HUES64 (cell line): ENCODE results near the gene MUC2.

Source experiments
- H3K27ac ChIP-seq: 2 replicates; pipeline ENCODE4 v1.7.0; 2013; ENCODE audit warnings: low read depth, low read length, inconsistent platforms
- H3K27me3 ChIP-seq: 2 replicates; pipeline ENCODE4 v1.6.1; 2013; ENCODE audit warnings: mild to moderate bottlenecking, low read length; ENCODE audit not compliant: insufficient read depth
- H3K36me3 ChIP-seq: 2 replicates; pipeline ENCODE4 v1.6.1; 2013; ENCODE audit warnings: mild to moderate bottlenecking, low read length; ENCODE audit not compliant: insufficient read depth
- H3K4me1 ChIP-seq: 2 replicates; pipeline ENCODE4 v1.6.1; 2013; ENCODE audit warnings: mild to moderate bottlenecking, low read length, moderate library complexity; ENCODE audit not compliant: insufficient read depth
- H3K4me3 ChIP-seq: 2 replicates; pipeline ENCODE4 v1.5.1; 2013; ENCODE audit warnings: mild to moderate bottlenecking, low read length, moderate library complexity
- H3K9ac ChIP-seq: 2 replicates; pipeline ENCODE4 v1.6.1; 2013; ENCODE audit warnings: mild to moderate bottlenecking, low read depth, low read length
- H3K9me3 ChIP-seq: 2 replicates; pipeline ENCODE4 v1.6.1; 2013; ENCODE audit warnings: low read depth, low read length; ENCODE audit not compliant: insufficient read depth
- WGBS: fragments of 150-250, 120-280 bp; methylation state at CpG from one replicate; pipeline ENCODE4 v1.1.7; 2013; ENCODE audit warnings: missing lambda C conversion rate; 5-methylcytosine and 5-hydroxymethylcytosine counted together

MUC2 gene

DNA sequence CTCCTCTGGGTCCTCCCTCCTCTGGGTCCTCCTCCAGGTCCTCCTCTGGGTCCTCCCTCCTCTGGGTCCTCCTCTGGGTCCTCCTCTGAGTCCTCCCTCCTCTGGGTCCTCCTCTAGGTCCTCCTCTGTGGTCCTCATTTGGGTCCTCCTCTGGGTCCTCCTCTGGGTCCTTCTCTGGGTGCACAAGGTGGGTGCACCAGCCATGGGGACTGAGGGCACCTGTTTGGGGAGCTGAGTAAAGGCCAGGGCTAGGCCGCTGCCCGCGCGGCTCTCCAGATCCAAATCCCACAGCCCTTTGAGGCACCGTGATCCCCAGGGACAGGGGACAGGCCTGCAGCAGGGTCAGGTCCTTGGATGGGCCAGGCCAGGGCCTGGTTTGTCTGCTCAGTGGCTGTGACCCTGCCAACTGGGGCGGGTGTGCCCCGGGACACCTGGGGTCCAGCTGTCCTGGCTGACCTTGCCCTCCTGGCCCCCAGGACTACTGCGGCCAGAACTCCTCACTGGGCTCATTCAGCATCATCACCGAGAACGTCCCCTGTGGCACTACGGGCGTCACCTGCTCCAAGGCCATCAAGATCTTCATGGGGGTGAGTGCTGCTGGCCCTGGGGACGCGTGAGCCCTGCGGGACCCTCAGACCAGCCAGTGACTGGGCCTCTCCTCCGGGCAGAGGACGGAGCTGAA lies 12.7 kb downstream of the MUC2 start:
- Histone ChIP-seq H3K4me3 (no peak overlapping the region), H3K27ac (no peak overlapping the region), H3K4me1 (no peaks in the 10 kb centered on the region), H3K9me3 (peaks cover 4% of the 10 kb centered on the region; the same call in 1 of the 2 replicates), H3K36me3 (no peaks in the 10 kb centered on the region), H3K9ac (no peak overlapping the region), H3K27me3 (no peaks in the 10 kb centered on the region)
- 96% methylated on average over 17 of the region's 17 CpGs for WGBS

DNA sequence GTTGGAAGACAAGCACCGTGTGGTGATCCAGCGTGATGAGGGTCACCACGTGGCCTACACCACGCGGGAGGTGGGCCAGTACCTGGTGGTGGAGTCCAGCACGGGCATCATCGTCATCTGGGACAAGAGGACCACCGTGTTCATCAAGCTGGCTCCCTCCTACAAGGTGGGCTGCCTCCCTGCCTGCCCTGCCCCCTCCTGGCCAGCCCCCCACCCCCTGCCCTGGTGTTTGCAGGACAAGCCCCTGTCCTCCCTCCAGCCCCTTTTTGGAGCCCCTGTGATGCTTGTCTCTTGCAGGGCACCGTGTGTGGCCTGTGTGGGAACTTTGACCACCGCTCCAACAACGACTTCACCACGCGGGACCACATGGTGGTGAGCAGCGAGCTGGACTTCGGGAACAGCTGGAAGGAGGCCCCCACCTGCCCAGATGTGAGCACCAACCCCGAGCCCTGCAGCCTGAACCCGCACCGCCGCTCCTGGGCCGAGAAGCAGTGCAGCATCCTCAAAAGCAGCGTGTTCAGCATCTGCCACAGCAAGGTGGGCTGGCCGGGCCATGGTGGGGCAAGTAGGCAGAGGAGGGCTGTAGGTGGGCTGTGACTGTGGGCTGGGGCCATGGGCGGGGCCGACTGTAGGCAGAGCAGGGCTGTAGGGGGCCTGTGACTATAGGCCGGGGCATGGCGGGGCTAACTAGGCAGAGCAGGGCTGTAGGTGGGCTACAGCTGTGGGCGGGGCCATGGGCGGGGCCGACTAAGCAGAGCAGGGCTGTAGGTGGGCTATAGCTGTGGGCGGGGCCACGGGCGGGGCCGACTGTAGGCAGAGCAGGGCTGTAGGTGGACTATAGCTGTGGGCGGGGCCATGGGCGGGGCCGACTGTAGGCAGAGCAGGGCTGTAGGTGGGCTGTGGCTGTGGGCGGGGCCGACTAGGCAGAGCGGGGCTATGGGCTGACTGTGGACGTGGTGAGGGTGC lies 13.6 kb downstream of the MUC2 start:
- Histone ChIP-seq H3K9ac (no peak overlapping the region), H3K4me3 (no peak overlapping the region), H3K4me1 (no peaks in the 10 kb centered on the region), H3K27ac (no peak overlapping the region), H3K9me3 (peaks cover 4% of the 10 kb centered on the region; the same call in 1 of the 2 replicates), H3K27me3 (no peaks in the 10 kb centered on the region), H3K36me3 (no peaks in the 10 kb centered on the region)
- 92% methylated on average over 38 of the region's 40 CpGs for WGBS

DNA sequence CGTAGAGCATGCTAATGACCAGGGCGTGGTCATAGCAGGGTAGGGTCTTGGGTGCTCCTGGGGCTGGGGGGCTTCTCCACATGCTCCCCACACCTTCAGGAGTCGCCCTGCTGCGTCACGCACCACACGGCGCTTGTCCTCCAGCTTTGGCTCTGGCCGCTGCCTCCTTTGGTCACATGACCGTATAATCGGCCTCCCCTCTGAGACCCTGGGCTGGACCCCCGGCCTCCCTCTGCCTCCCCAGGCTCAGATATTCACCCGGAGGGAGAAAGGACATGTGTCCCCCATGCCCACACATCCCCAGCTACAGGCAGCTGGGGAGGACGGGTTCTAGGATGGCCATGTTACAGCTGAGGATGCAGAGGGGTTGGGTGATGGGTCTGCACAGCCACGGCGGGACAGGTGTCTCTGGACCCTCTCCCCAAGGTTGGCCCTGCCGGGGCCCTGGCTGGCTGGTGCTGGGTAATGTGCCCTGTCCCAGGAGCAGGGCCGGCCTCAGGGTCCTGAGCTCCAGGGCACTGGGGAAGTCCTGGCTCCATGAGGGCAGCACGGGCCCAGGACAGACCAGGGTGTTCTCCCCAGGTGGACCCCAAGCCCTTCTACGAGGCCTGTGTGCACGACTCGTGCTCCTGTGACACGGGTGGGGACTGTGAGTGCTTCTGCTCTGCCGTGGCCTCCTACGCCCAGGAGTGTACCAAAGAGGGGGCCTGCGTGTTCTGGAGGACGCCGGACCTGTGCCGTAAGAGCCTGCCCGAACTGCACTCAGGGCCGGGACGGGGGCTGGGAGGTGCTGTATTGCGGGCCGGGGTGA lies 14.5 kb downstream of the MUC2 start:
- H3K9ac ChIP-seq = no peak overlapping the region
- no peaks in the 10 kb centered on the region for H3K4me1 ChIP-seq
- 93% methylated on average over 33 of the region's 33 CpGs for WGBS
- H3K4me3 ChIP-seq = no peak overlapping the region
- H3K27ac ChIP-seq = no peak overlapping the region
- no peaks in the 10 kb centered on the region for H3K36me3 ChIP-seq
- H3K27me3 ChIP-seq = no peaks in the 10 kb centered on the region
- H3K9me3 ChIP-seq = peaks cover 4% of the 10 kb centered on the region; the same call in 1 of the 2 replicates

DNA sequence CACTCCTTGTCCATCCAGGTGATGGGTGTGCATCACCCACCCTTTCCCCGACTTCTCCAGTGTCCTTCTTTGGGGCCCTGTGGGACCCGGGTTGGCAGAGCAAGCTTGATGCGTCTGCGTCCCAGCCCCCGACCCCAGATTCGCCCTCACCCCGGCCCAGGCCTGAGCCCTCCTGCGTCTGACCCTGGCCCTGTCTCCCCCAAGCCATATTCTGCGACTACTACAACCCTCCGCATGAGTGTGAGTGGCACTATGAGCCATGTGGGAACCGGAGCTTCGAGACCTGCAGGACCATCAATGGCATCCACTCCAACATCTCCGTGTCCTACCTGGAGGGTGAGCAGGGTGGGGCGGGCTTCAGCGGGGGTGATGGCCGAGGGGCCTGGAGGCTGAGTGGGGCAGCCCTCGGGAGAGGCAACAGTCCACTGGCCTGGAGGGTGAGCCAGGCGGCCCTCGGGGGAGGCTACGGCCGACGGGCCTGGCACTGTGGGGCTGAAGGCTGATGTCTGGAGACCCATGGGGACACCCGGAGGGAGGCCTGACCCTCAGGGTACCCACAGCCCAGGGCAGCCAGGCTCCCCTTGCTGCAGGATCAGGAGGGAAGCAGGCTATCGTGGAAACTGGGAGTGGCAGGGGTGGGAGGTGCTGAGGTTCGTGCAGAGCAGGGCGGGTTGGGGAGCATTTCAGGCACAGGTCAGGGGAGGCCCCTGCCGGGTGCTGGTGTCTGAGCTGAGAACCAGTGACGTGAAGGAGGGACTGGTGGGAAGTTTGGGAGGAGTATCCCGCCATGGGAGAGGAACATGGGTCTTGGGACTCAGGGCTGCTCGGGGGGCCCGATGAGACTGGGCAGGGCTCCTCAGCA lies 15.3 kb downstream of the MUC2 start:
- 89% methylated on average over 31 of the region's 31 CpGs for WGBS
- H3K4me1 ChIP-seq = no peaks in the 10 kb centered on the region
- H3K9me3 ChIP-seq = peaks cover 4% of the 10 kb centered on the region; the same call in 1 of the 2 replicates
- H3K36me3 ChIP-seq = no peaks in the 10 kb centered on the region
- H3K9ac ChIP-seq = no peak overlapping the region
- no peaks in the 10 kb centered on the region for H3K27me3 ChIP-seq
- no peak overlapping the region for H3K27ac ChIP-seq
- H3K4me3 ChIP-seq = no peak overlapping the region

DNA sequence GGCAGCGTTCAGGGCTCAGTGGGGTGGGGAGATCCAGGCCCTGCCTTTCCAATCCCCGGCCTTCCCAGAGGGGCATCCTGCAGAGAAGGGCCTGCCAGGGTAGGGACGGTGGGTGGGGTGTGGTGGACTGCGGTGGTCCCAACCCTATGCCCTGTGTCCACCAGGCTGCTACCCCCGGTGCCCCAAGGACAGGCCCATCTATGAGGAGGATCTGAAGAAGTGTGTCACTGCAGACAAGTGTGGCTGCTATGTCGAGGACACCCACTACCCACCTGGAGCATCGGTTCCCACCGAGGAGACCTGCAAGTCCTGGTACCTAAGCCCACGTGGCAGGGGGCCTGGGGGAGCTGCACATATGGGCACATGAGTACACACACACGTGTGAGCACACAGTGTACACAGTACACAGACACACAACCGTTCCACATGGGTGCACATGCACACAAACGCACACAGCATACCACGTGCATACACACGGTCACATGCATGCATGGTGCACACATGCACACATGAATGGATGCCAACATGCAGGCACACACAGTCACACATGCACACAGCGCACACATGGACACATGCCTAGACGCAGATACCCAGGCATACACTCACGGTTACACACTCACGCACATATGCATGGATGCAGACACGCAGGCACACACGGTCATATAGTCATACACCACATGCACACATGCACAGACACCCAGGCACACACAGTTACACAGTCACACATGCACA lies 16.1 kb downstream of the MUC2 start:
- no peak overlapping the region for H3K9ac ChIP-seq
- H3K27me3 ChIP-seq = no peaks in the 10 kb centered on the region
- H3K4me3 ChIP-seq = no peak overlapping the region
- H3K4me1 ChIP-seq = no peaks in the 10 kb centered on the region
- no peak overlapping the region for H3K27ac ChIP-seq
- WGBS = 92% methylated on average over 20 of the region's 20 CpGs
- H3K9me3 ChIP-seq = peaks cover 7% of the 10 kb centered on the region; the same call in 1 of the 2 replicates
- no peaks in the 10 kb centered on the region for H3K36me3 ChIP-seq

DNA sequence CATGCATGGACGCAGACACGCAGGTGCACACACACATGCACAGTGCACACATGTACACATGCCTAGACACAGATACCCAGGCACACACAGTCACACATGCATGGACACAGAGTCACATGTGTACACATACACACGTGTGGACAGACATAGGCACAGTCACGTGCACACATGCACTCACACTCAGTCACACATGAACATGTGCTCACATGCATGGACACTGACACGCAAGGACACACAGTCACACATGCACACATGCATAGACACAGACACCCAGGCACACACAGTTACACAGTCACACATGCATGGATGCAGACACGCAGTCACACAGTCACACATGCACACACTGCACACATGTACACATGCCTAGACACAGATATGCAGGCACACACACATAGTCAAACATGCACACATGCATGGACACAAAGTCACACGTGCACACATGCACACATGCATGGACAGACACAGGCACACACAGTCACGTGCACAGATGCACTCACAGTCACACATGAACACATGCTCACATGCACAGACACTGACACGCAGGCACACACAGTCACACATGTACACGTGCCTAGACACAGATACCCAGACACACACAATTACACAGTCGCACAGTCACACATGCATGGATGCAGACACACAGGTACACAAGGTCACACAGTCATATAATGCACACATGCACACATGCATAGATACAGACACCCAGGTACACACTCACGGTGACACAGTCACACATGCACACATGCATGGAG lies 16.8 kb downstream of the MUC2 start:
- no peaks in the 10 kb centered on the region for H3K36me3 ChIP-seq
- WGBS = 81% methylated on average over 12 of the region's 12 CpGs
- no peak overlapping the region for H3K4me3 ChIP-seq
- H3K9ac ChIP-seq = no peak overlapping the region
- H3K27me3 ChIP-seq = no peaks in the 10 kb centered on the region
- no peak overlapping the region for H3K27ac ChIP-seq
- no peaks in the 10 kb centered on the region for H3K4me1 ChIP-seq
- H3K9me3 ChIP-seq = peaks cover 7% of the 10 kb centered on the region; the same call in 1 of the 2 replicates

DNA sequence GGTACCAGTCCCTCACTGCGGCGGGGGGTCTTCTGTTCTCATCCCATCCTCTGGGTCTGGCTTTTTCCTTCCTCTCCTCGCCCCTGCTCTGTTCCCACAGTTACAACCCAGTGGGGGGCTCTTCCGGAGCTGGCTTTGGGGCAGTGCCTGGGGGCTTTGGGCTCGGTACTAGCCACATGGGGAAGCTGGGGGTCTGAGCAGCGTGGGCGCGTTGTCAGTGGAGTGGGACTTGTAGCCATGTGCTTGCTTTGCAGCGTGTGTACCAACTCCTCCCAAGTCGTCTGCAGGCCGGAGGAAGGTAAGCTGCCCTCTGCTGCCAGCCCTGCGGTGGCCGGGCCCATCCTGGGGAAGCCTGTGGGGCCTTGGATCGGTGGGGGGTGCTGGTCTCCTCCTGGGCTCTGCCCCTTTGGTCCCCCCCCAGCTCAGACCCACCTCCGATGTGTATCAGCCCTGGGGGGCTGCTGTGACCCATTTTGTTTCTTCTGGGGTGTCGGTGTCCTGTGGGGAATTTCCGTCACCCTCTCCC lies 17.5 kb downstream of the MUC2 start:
- H3K27me3 ChIP-seq = no peaks in the 10 kb centered on the region
- H3K4me3 ChIP-seq = no peak overlapping the region
- H3K27ac ChIP-seq = no peak overlapping the region
- peaks cover 7% of the 10 kb centered on the region; the same call in 1 of the 2 replicates for H3K9me3 ChIP-seq
- no peaks in the 10 kb centered on the region for H3K36me3 ChIP-seq
- WGBS = 82% methylated on average over 17 of the region's 17 CpGs
- H3K4me1 ChIP-seq = no peaks in the 10 kb centered on the region
- H3K9ac ChIP-seq = no peak overlapping the region

DNA sequence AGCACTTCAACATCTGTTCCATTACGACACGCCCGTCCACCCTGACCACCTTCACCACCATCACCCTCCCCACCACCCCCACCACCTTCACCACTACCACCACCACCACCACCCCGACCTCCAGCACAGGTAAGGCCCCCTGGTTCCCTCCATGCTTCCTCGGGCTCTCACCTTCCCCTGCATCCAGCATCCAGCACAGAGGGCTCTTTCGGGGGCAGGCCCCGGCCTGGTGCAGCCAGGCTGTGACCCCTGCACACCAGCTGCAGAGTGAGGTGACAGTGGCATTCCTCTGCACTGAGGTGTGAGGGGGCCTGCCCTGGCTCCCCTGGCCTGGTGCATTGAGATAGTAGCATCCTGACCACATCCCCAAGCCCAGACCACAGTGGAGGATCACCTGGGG lies 18.2 kb downstream of the MUC2 start:
- no peak overlapping the region for H3K4me3 ChIP-seq
- no peaks in the 10 kb centered on the region for H3K27me3 ChIP-seq
- 95% methylated on average over 7 of the region's 7 CpGs for whole genome bisulfite sequencing

DNA sequence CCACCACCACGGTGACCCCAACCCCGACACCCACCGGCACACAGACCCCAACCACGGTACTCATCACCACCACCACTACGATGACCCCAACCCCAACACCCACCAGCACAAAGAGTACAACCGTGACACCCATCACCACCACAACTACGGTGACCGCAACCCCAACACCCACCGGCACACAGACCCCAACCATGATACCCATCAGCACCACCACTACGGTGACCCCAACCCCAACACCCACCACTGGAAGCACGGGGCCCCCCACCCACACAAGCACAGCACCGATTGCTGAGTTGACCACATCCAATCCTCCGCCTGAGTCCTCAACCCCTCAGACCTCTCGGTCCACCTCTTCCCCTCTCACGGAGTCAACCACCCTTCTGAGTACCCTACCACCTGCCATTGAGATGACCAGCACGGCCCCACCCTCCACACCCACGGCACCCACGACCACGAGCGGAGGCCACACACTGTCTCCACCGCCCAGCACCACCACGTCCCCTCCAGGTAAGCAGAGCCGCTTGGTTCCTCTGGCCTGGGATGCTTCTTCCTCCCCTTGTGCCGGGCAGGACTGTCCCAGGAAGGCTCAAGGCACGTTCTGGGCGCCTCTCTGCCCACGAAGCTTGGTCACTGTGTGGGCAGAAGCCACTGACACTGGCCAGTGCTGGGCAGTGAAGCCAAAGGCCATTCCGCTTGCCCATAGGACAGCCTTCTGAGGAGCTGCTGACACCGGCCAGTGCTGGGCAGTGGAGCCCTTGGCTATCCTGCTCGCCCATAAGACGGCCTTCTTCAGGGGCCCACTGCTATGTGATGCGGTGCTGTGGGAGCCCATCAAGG lies 25.1 kb downstream of the MUC2 start:
- no peaks in the 10 kb centered on the region for H3K36me3 ChIP-seq

More for the DNA sequence above, 18.2 kb downstream of the MUC2 start:
- Histone ChIP-seq H3K9me3 (peaks cover 7% of the 10 kb centered on the region; the same call in 1 of the 2 replicates), H3K36me3 (no peaks in the 10 kb centered on the region), H3K9ac (no peak overlapping the region), H3K4me1 (no peaks in the 10 kb centered on the region), H3K27ac (no peak overlapping the region)

More for the DNA sequence above, 25.1 kb downstream of the MUC2 start:
- Histone ChIP-seq H3K9ac (no peak overlapping the region), H3K27me3 (no peaks in the 10 kb centered on the region), H3K27ac (no peak overlapping the region), H3K4me3 (no peak overlapping the region), H3K4me1 (no peaks in the 10 kb centered on the region), H3K9me3 (peaks cover 12% of the 10 kb centered on the region; the same call in 1 of the 2 replicates)
- WGBS = 92% methylated on average over 32 of the region's 32 CpGs
